Body of pancreas (tissue), 4 donors: ENCODE measurements around the gene IL1RL2. TPM values are rescaled to one million over a fixed set of nuclear protein-coding genes. Genes with fewer than 3 reads are reported as not detected.

Experiments used
- ATAC-seq: fragments of 150-250 bp; one replicate; pipeline ENCODE4 v1.9.1; 2016
- DNase-seq, 4 donors: peaks; one replicate each; pipeline ENCODE4 v3.0.0-alpha.2; 2019
- H3K27ac ChIP-seq, 4 donors: fragments of 200-600 bp; sonication (generic); 1 replicate in 3 of 4; 2 replicates in 1 of 4; pipeline versions ENCODE4 v1.5.1 to v1.6.1; 2016 to 2019; ENCODE audit warnings: mild to moderate bottlenecking in 1 of 4, mixed read lengths in 1 of 4, moderate library complexity in 1 of 4
- H3K27me3 ChIP-seq, 2 donors: fragments of 200-600 bp; sonication (generic); one replicate each; pipeline ENCODE4 v1.6.0; 2016; ENCODE audit warnings: mild to moderate bottlenecking in 1 of 2
- H3K36me3 ChIP-seq, 2 donors: fragments of 200-600 bp; sonication (generic); replicated peaks in 1 of 2; 2 replicates each; pipeline ENCODE4 v1.5.1; 2016; ENCODE audit warnings: low read depth in 2 of 2; ENCODE audit not compliant: insufficient read depth in 1 of 2
- H3K4me1 ChIP-seq: fragments of 200-600 bp; sonication (generic); one replicate; pipeline ENCODE4 v1.6.0; 2016
- H3K4me3 ChIP-seq, 2 donors: fragments of 200-600 bp; sonication (generic); 1 replicate in 1 of 2; 2 replicates in 1 of 2; pipeline ENCODE4 v1.5.1; 2016 to 2019
- H3K9me3 ChIP-seq, 3 donors: fragments of 200-600 bp; sonication (generic); 1 replicate in 2 of 3; 2 replicates in 1 of 3; pipeline ENCODE4 v1.5.1; 2016
- CTCF ChIP-seq, 7 experiments: fragments of 450-650 bp in 4 of 7; fragments of 200-600 bp in 3 of 7; sonication (generic) in 3 of 7; IDR thresholded peaks; one replicate each; pipeline ENCODE4 v1.5.1; 2016 to 2019; ENCODE audit warnings: antibody characterized with exemption in 7 of 7
- POLR2A ChIP-seq, 3 donors: fragments of 450-650 bp; IDR thresholded peaks; one replicate each; pipeline ENCODE4 v1.6.1; 2016; ENCODE audit warnings: antibody characterized with exemption in 3 of 3, mild to moderate bottlenecking in 2 of 3
- WGBS, 2 donors: methylation state at CpG; one replicate each; pipeline ENCODE4 v1.1.5; 2017; 5-methylcytosine and 5-hydroxymethylcytosine counted together
- intact Hi-C: fragments of 100-400 bp; cut with DNase I; formaldehyde crosslinking; loops from one replicate; pipeline ENCODE4 v1.15.1; 2023
- total RNA-seq, 2 donors: library from RNA; depleted of rRNA; stranded (reverse); fragments of >200 nt; gene quantifications; one replicate each; pipeline ENCODE4 v1.1.0, GENCODE V29; 2016

The IL1RL2 gene
- total RNA-seq, 2 donors from 2014 or later, result 0.52 TPM; not detected in 1

GRCh38 chr2:102258386-102259074 lies 71.7 kb downstream of the IL1RL2 start:
- Histone ChIP-seq H3K4me1 (no peaks in the 10 kb centered on the region), H3K4me3 (no peak overlapping the region), H3K36me3 (no peaks in the 10 kb centered on the region), H3K9me3 (no peaks in the 10 kb centered on the region), H3K27ac (no peak overlapping the region), H3K27me3 (no peaks in the 10 kb centered on the region)
- intact Hi-C loops, result no loop called here
- DNase-seq, result no peak
- no peak for ATAC-seq
- 52 to 59% methylated on average over 3 of the region's 3 CpGs for WGBS, 2 donors
- TF ChIP-seq POLR2A (IDR thresholded peaks at IDR 0.05) (no peak), CTCF (IDR thresholded peaks at IDR 0.05) (no peak)

- no peak for TF ChIP-seq POLR2A (IDR thresholded peaks at IDR 0.05)
- no peak for TF ChIP-seq CTCF (IDR thresholded peaks at IDR 0.05)
- intact Hi-C loops, result no loop called here
- ATAC-seq (no peak), DNase-seq (no peak)
- H3K27ac ChIP-seq, result no peak overlapping the region
- no peaks in the 10 kb centered on the region for H3K27me3 ChIP-seq
- no peaks in the 10 kb centered on the region for H3K4me1 ChIP-seq
- no peak overlapping the region for H3K4me3 ChIP-seq
- H3K36me3 ChIP-seq, result no peaks in the 10 kb centered on the region
- H3K9me3 ChIP-seq, result no peaks in the 10 kb centered on the region
- 54 to 76% methylated on average over 5 of the region's 5 CpGs for WGBS, 2 donors
Observed at GRCh38 chr2:102261467-102262135, 74.8 kb downstream of the IL1RL2 start.

- no peak overlapping the region for H3K4me3 ChIP-seq
- no peaks in the 10 kb centered on the region for H3K4me1 ChIP-seq
- H3K9me3 ChIP-seq, result no peaks in the 10 kb centered on the region
- DNase-seq (no peak), ATAC-seq (no peak)
- H3K27me3 ChIP-seq, result no peaks in the 10 kb centered on the region
- H3K27ac ChIP-seq, result no peak overlapping the region
- 47 to 55% methylated on average over 6 of the region's 6 CpGs for WGBS, 2 donors
- TF ChIP-seq POLR2A (IDR thresholded peaks at IDR 0.05) (no peak), CTCF (IDR thresholded peaks at IDR 0.05) (no peak)
- no peaks in the 10 kb centered on the region for H3K36me3 ChIP-seq
- intact Hi-C loops, result no loop called here
Observed at GRCh38 chr2:102262216-102263129, 75.7 kb downstream of the IL1RL2 start.

GRCh38 chr2:102264952-102265351 lies 78.1 kb downstream of the IL1RL2 start:
- intact Hi-C loops, result no loop called here
- WGBS, 2 donors, result 78 to 85% methylated on average over 2 of the region's 2 CpGs
- ATAC-seq, result no peak
- no peak for TF ChIP-seq POLR2A (IDR thresholded peaks at IDR 0.05)
- no peak for TF ChIP-seq CTCF (IDR thresholded peaks at IDR 0.05)
- no peak for DNase-seq
- Histone ChIP-seq H3K27ac (no peak overlapping the region), H3K4me1 (no peaks in the 10 kb centered on the region), H3K4me3 (no peak overlapping the region), H3K27me3 (no peaks in the 10 kb centered on the region), H3K9me3 (no peaks in the 10 kb centered on the region), H3K36me3 (no peaks in the 10 kb centered on the region)
